ENCODE data around the gene FNDC4. TPM values are rescaled to one million over a fixed set of nuclear protein-coding genes. Genes with fewer than 3 reads are reported as not detected.

The FNDC4 gene
- total and polyA plus RNA-seq, 4 donors = 11.4 to 165 (median 41.8) TPM

- peak overlapping the region; percentile 72 to 93 for H3K9ac ChIP-seq (ENCODE audit: low read depth in 1 of 2, low read length in 2 of 2)
- peaks cover under 1 to 12% (median 5%) of the 10 kb centered on the region in 4 donors for H3K36me3 ChIP-seq (ENCODE audit: control insufficient read depth in 4 of 4, insufficient read depth in 3 of 4, low read depth in 1 of 4, low read length in 3 of 4)
- TF ChIP-seq MAX (IDR thresholded peaks at IDR 0.05) (no peak), RAD21 (IDR thresholded peaks at IDR 0.05) (no peak), REST (IDR thresholded peaks at IDR 0.05) (no peak), CTCF (IDR thresholded peaks at IDR 0.05; ENCODE audit: low read depth, low read length, missing input control) (no peak), GABPA (IDR thresholded peaks at IDR 0.05 in 1 of 2, conservative IDR thresholded peaks at IDR 0.05 in 1 of 2) (no peak), RXRA (IDR thresholded peaks at IDR 0.05) (no peak), TAF1 (conservative IDR thresholded peaks at IDR 0.05) (no peak), YY1 (IDR thresholded peaks at IDR 0.05) (no peak), ZBTB33 (IDR thresholded peaks at IDR 0.05) (no peak), NR2F2 (IDR thresholded peaks at IDR 0.05) (no peak), HNF4A (conservative IDR thresholded peaks at IDR 0.05) (no peak), FOXA1 (IDR thresholded peaks at IDR 0.05) (no peak)
- H3K9me3 ChIP-seq (ENCODE audit: control insufficient read depth in 4 of 4, low read length in 3 of 4) = no peaks in the 10 kb centered on the region
- peaks cover 10 to 69% (median 45%) of the 10 kb centered on the region in 4 donors for H3K4me1 ChIP-seq (ENCODE audit: control insufficient read depth in 4 of 4, insufficient read depth in 4 of 4, low read length in 3 of 4)
- peak overlapping the region; percentile 90 to 97 for H3K27ac ChIP-seq (ENCODE audit: low read depth in 1 of 2, low read length in 2 of 2)
- H3K27me3 ChIP-seq (ENCODE audit: control insufficient read depth in 4 of 4, insufficient read depth in 4 of 4, low read length in 3 of 4) = no peaks in the 10 kb centered on the region
- 37% methylated on average over 4 of the region's 4 CpGs for WGBS
- H3K4me3 ChIP-seq (ENCODE audit: low read depth in 1 of 3, low read length in 3 of 3) = peak overlapping the region; percentile 42 to 92 (median 87)
- DNase-seq (ENCODE audit: low spot score) = no peak
These were observed 2.3 kb upstream of the FNDC4 start for GRCh38 chr2:27497288-27497627.

- peaks cover 7 to 17% (median 8%) of the 10 kb centered on the region in 4 donors for H3K36me3 ChIP-seq (ENCODE audit: control insufficient read depth in 4 of 4, insufficient read depth in 3 of 4, low read depth in 1 of 4, low read length in 3 of 4)
- peak within 1 kb of the TSS; percentile 78 to 92 (median 87) for H3K4me3 ChIP-seq (ENCODE audit: low read depth in 1 of 3, low read length in 3 of 3)
- peak within 1 kb of the TSS; percentile 90 to 97 for H3K27ac ChIP-seq (ENCODE audit: low read depth in 1 of 2, low read length in 2 of 2)
- DNase-seq (ENCODE audit: low spot score) = peak; percentile 58
- H3K9ac ChIP-seq (ENCODE audit: low read depth in 1 of 2, low read length in 2 of 2) = peak within 1 kb of the TSS; percentile 82 to 93
- no peaks in the 10 kb centered on the region for H3K27me3 ChIP-seq (ENCODE audit: control insufficient read depth in 4 of 4, insufficient read depth in 4 of 4, low read length in 3 of 4)
- no peaks in the 10 kb centered on the region for H3K9me3 ChIP-seq (ENCODE audit: control insufficient read depth in 4 of 4, low read length in 3 of 4)
- peaks cover 10 to 67% (median 41%) of the 10 kb centered on the region in 4 donors for H3K4me1 ChIP-seq (ENCODE audit: control insufficient read depth in 4 of 4, insufficient read depth in 4 of 4, low read length in 3 of 4)
- WGBS = 25% methylated on average over 12 of the region's 12 CpGs
- peak; percentile 79 for TF ChIP-seq SP1 (IDR thresholded peaks at IDR 0.05)
- peak; percentile 76 for TF ChIP-seq YY1 (IDR thresholded peaks at IDR 0.05)
- no peak for TF ChIP-seq JUND (IDR thresholded peaks at IDR 0.05)
- TF ChIP-seq EGR1 (IDR thresholded peaks at IDR 0.05; ENCODE audit: low read depth in 2 of 2) = no peak
- peak in 1 of 2 donors; percentile 7 for TF ChIP-seq RAD21 (IDR thresholded peaks at IDR 0.05)
- peak; percentile 13 for TF ChIP-seq ZBTB33 (IDR thresholded peaks at IDR 0.05)
- TF ChIP-seq ATF3 (IDR thresholded peaks at IDR 0.05) = no peak
- TF ChIP-seq HNF4A (conservative IDR thresholded peaks at IDR 0.05) = peak; percentile 81 to 87
- peak; percentile 6 for TF ChIP-seq HNF4G (IDR thresholded peaks at IDR 0.05)
- TF ChIP-seq CTCF (IDR thresholded peaks at IDR 0.05; ENCODE audit: low read depth, low read length, missing input control) = no peak
These were observed 1.6 kb upstream of the FNDC4 start, which contains the start of gene GCKR for GRCh38 chr2:27496357-27497287. Gene GCKR, plus strand, starts transcription at chr2:27496839. Its CDS starts 66 bp downstream, at chr2:27496905.
